WI38 (cell line): ENCODE measurements around the gene KRT15.

ENCODE experiments used
- H3K4me3 ChIP-seq: 2 replicates; pipeline ENCODE4 v1.5.1; 2011; ENCODE audit warnings: low read depth, mild to moderate bottlenecking, control low read depth, low read length
- CTCF ChIP-seq: IDR thresholded peaks from 2 replicates; pipeline ENCODE4 v1.5.1; 2012; ENCODE audit warnings: low read depth, mild to moderate bottlenecking, control low read depth, low read length

The KRT15 gene

DNA sequence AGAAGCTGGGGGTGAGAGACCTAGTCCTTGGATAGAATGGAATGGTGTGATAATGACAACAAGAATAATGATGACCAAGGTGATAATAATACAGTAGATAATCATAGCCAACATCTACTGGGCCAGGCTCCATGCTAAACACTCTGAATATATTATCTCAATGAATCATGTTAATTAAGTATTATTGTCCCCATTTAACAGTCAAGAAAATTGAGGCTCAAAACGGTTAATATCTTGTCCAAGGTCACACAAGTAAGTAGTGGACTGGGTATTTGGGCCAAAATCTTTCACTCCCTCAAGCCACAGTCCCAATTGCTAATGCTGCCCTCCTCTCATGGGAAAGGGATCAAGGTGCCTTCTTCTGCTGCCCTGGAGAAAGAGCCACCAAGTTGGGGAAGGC, 13.3 kb upstream of the KRT15 start:
- H3K4me3 ChIP-seq: no peak overlapping the region
- no peak for TF ChIP-seq CTCF

DNA sequence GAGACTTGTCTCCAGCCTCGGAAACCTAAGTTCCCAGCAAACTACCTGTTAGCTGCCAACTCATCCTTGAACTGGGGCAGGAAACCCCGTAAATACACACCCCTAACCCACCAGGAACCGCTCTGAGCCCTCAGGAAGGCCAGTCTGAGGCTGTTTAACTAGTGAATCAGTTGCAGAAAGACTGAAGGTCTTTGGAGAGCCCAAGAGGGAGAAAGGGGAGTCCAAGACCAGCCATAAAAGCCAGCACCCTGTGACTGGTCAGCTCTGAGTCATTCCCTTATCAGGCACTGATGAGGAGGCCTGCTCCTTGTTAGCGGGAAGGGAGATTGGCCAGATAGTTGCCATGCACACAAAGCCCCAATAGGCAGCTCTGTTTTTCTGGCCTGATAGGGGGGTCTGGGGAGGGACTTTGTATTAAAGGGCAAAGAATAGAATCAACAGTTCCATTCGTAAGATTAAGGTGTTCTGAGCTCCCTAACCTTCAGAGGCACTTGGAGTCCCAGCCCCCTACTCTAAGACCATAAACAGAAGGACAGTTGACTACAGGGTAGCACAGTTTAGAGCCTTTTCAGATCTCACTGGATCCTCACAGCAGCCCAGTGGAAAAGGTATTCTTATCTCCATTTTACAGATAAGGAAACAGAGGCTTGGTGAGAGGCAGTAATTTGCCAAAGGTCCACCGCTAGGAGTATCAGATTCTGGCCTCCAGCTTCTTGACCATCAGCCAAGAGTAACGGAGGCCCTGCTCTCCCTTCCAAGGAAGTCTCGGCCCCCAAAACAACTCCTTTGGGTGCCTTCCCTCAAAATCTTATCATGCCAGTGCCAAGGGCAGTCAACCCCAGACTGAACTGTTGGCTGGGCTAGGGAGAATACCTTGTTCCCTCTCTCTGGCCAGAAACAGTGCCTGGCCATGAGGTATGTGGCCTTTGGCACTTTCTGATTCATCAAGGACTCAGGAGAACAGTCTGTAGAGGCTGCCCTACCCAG, 11.7 kb upstream of the KRT15 start:
- TF ChIP-seq CTCF: no peak
- no peak overlapping the region for H3K4me3 ChIP-seq

DNA sequence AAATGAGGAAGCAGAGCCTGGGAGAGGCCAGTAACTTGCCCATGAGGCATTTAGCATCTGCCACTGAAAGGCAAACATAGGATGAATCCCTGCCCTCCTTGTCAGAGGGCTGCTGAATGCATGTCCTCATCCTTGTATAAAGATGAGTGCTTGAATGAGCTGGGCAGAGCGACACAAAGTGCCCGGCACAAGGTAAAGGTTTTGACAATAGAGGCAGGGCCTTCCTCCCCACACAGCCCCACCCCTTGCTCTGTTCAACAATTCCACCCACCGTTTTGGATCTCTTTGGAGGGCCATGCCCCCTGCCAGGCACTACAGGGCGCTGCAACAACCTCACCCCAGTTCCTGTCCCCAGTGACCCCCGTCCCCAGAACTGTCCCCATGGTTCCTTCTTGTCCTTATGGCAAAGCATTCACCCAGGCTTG, 10.8 kb upstream of the KRT15 start:
- H3K4me3 ChIP-seq: no peak overlapping the region
- TF ChIP-seq CTCF: no peak

GRCh38 chr17:41528959-41529353, 10.3 kb upstream of the KRT15 start:
- no peak overlapping the region for H3K4me3 ChIP-seq

GRCh38 chr17:41527063-41528023, 8.7 kb upstream of the KRT15 start:
- no peak for TF ChIP-seq CTCF
- no peak overlapping the region for H3K4me3 ChIP-seq

More at GRCh38 chr17:41528959-41529353, 10.3 kb upstream of the KRT15 start:
- no peak for TF ChIP-seq CTCF

- H3K4me3 ChIP-seq: no peak overlapping the region
- no peak for TF ChIP-seq CTCF
These were observed 5.6 kb upstream of the KRT15 start for GRCh38 chr17:41524261-41524660.
